Mucosa of gallbladder (tissue), 1 donor: Measurements from ENCODE around the gene BORCS8. TPM values are rescaled to one million over a fixed set of nuclear protein-coding genes. Genes with fewer than 3 reads are reported as not detected.

ENCODE experiments used
- DNase-seq: peaks from one replicate; pipeline ENCODE4 v3.0.0-alpha.2; 2020; ENCODE audit warnings: low spot score
- total RNA-seq: library from RNA; stranded (reverse); gene quantifications from one replicate; pipeline ENCODE4 v1.2.1, GENCODE V29; 2021
- donor health status: DM: no; HTN: no; CAD: no.

Gene BORCS8
- total RNA-seq, 1 donor from 2014 or later = 29.8 TPM

GRCh38 chr19:19214159-19214490 is 22.2 kb upstream of the BORCS8 start:
- no peak for DNase-seq

DNA sequence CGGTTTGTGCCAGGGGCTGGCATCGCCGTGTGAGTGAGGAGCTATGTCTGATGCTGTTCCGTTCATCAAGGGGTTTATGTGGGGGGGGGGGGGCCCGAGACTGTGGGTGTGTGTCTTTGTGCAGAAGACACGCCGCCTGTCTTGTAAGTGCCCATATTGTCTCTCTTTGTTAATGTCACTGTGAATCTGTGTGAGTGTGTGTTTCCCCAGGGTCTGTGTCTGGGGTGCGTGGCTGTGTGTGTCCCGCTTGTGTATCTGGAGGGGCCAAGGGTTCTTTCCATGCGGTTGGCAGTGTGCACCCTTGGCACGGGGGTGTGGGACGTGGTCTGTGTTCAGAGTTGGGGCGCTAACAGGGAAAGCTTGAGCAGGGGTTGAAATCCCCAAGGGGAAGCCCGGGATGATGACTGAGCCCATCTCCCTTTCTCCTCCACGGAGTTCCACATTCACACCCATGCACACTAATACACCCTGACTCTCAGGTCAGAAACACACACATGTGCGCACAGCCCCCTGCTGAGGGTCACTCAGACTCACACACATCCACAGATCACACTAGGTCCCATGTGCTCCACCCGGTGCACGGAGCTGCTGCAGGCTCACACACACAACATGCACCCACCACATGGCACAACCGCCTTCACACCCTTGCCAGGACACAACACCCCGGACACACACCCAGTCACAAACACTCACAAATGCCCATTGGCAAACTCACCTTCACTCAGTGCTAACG is 21.6 kb upstream of the BORCS8 start:
- DNase-seq = no peak

- DNase-seq = no peak
Measured at GRCh38 chr19:19212916-19213315, 21.0 kb upstream of the BORCS8 start.

DNA sequence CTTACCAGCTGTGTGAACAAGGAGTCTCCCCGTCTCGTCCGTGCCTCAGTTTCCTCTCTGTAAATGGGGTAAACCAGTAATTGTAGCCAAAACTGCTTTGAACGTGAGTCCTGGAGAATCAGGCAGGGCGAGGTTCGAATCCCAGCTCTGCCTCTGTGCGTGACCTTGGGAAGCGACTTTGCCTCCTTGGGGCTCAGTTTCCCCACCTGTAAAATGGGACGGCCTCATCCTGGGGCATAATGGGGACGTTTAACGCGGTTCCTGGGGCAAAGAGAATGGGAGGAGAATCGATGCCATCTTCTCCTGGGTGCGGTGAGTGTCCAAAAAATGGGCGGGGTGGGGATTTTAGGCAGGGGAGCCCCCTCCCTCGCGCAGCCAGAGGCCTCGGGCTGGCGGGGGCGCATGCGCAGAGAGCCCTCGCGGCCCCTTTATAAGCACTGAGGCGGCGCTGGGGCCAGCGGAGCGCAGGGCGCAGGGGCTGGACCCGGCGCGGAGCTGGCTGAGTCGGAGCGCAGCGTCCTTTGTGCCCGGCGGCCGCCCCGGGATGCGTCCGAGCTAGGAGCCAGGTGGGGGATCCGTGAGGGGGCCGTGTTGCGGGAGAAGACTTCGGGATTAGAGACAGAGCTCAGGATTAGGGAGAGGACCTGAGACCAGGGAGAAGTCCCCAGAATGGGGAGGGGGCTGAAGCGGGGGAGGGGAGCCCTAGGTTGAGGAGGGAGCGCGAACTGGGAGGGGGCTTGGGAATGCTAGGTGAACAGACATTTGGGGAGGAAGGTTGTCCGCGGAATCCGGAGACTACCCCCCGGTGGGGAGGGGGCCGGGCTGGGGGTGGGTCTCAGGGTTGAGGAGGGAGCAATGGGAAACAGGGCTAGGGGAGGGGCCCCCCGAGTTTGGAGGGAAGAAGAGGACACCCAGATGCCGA is 19.8 kb upstream of the BORCS8 start, which contains the start of gene NCAN:
NCAN (plus strand) TSS at position 460 of the 922 bp plus-strand sequence. CDS start 4,996 bp downstream, outside the sequence.
- DNase-seq = no peak

GRCh38 chr19:19209372-19209771 is 17.4 kb upstream of the BORCS8 start:
- no peak for DNase-seq

DNA sequence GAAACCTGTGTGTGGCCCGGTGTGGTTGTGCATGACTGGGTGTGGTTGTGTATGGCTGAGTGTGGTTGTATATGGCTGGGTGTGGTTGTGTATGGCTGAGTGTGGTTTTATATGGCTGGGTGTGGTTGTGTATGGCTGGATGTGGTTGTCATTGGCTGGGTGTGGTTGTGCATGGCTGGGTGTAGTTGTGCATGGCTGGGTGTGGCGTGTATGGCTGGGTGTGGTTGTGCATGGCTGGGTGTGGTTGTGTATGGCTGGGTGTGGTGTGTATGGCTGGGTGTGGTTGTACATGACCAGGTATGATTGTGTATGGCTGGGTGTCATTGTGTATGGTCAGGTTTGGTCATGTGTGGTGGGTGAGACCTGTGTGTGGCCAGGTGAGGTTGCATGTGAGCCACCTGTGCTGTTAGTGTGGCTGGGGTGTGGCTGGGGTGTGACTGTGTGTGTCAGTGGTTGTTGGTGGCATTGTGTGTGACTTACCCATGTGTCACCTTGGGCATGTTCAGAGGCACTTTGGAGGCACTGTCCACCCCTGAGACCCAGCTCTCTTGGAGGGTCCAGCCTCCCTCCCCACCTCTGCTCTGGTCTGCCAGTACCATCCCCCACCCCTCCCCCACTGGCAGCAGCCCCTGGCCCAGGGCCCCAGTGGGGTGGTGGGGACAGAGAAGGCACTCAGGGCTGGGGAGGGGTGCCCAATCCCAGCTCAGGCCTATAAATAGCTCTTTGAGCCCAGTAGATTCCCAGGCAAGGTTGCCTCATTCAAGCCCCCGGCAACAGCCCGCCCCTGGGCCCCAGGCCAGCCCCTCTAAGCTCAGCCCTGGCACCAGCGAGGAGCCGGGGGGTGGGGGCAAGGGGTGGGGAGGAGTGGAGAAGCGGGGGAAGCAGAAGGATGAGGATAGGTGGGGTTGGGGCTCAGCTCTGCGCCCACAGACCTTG is 16.0 kb upstream of the BORCS8 start:
- DNase-seq = no peak

DNA sequence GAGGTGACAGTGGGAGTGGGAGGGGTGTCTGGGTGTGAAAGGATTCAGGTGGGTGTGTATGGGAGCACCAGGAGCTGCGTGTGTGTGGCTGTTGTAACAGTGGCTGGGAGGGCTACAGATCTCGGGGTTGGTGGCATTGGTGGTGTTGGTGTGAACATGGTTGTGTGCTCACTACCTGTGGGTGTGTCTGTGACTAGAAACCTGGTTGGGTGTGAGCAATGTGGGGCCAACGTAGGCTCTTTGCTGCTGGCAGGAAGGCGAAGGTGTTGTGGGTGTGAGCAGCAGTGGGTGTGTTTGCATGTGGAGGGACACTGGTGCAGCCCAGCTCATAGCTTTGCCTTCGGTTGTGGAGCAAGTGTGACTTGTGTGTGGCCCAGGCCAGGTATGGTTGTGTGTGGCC is 15.0 kb upstream of the BORCS8 start:
- DNase-seq = no peak

- DNase-seq = no peak
Measured at GRCh38 chr19:19205416-19206410, 13.8 kb upstream of the BORCS8 start.

GRCh38 chr19:19204181-19204580 is 12.2 kb upstream of the BORCS8 start:
- DNase-seq = no peak

GRCh38 chr19:19203012-19203856 is 11.3 kb upstream of the BORCS8 start, which contains the start of gene NR2C2AP:
Gene NR2C2AP (minus strand): TSS chr19:19203414. CDS start chr19:19203060, 354 bp downstream.
- peak; percentile 94 for DNase-seq

DNA sequence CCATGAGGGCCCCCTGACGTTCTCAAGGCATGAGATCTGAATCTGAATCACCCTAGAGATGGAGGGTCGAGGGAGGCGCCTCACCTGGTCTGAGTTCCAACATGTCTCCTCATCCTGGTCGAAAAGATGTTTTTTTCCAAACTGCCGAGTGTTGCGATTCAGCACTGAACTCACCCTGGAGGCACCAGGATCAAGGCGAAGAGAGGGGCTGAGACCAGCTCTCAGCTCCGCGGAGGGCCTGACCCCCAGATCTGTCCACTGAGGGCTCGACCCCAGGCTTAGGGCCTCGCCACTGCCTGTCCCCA is 10.7 kb upstream of the BORCS8 start:
- DNase-seq = no peak

- no peak for DNase-seq
Measured at GRCh38 chr19:19201697-19202630, 10.0 kb upstream of the BORCS8 start.

- no peak for DNase-seq
Measured at GRCh38 chr19:19193926-19194325, 2.0 kb upstream of the BORCS8 start.

- DNase-seq = no peak
Measured at GRCh38 chr19:19192910-19193423, 1.0 kb upstream of the BORCS8 start.

DNA sequence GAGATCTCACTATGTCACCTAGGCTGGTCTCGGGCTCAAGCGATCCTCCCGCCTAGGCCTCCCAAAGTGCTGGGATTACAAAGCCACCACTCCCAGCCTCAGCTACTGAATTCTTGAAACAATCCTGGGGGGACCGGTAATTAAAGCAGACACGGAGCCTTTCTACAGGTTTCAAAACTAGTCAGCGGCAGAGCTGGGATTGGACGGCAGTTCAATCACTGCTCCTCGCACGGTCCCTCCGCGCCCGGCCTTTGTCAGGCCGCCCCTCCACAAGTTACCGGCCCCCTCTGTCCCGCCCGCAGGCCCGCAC is 229 bp downstream of the BORCS8 start:
- no peak for DNase-seq

DNA sequence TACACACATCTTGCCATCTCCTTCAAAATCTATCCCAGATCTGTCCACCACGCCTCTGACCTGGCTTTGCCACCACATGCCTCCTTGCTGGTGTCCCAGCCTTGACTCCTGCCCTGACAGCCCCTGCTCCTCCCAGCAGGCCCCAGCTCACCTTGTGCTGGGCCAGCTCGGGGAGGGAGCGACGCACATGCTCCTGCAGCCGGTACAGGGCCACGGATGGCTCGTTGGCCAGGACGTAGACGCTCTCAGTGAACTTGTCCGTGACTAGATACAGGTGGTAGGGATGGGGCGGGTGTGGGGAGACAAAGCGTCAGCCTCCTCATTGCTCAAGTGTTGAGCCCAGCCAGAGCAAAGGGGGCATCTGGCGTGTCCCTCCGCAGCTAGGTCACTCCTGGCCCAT is 5.2 kb downstream of the BORCS8 start:
- DNase-seq = no peak

DNA sequence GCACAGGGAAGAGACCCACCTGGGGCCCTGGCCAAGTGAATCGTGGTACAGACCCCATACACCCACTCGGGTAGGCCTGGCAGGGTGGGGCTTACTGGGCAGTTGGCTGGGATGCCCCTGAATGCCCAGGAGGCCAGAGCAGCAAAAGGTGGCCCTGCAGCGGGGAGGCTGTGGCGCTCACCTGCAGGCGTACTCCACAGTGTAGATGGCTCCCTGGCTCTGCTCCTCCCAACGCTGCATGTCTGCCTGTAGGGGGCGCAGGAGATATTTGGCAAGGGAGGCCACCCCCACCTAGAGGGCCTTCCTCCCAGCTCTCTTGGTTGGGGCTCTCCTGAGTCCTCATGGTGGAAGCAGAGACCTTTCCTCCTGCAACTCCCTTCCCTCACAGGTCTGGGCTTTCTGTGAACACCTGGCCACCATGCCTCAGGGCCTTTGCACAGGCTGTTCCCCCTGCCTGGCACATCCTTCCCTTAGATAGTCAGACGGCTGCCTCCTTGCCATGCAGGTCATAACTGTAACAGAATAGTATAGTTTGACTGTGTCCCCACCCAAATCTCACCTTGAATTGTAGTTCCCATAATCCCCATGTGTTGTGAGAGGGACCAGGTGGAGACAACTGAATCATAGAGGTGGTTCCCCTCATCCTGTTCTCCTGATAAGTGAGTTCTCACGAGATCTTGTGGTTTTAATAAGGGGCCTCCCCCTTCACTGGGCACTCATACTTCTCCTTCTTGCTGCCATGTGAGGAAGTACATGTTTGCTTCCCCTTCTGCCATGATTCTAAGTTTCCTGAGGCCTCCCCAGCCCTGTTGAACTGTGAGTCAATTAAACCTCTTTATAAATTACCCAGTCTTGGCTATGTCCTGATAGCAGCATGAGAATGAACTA is 5.9 kb downstream of the BORCS8 start:
- no peak for DNase-seq
